ENCODE data around the gene KRTAP10-9. TPM values are rescaled to one million over a fixed set of nuclear protein-coding genes. Genes with fewer than 3 reads are reported as not detected.
"Not testable (repeated sequence)": the region's sequence is repeated elsewhere in the genome, so short reads cannot be mapped to it uniquely, and the experiment has no call there.

KRTAP10-9 gene
- polyA plus RNA-seq, 1 donor: not detected

GRCh38 chr21:44603911-44604310 lies 23.0 kb upstream of the KRTAP10-9 start:
- no peak for DNase-seq
- H3K4me1 ChIP-seq (ENCODE audit: control insufficient read depth, insufficient read depth, low read length): no peaks in the 10 kb centered on the region
- H3K9me3 ChIP-seq (ENCODE audit: control insufficient read depth, low read depth, low read length): peaks cover 2% of the 10 kb centered on the region
- H3K36me3 ChIP-seq (ENCODE audit: control insufficient read depth, insufficient read depth, low read length): no peaks in the 10 kb centered on the region
- no peak overlapping the region for H3K4me3 ChIP-seq (ENCODE audit: low read length)
- H3K27me3 ChIP-seq (ENCODE audit: control insufficient read depth, insufficient read depth, low read length): no peaks in the 10 kb centered on the region
- no peak overlapping the region for H3K27ac ChIP-seq (ENCODE audit: low read length)
- 80% methylated on average over 1 of the region's 8 CpGs for WGBS (ENCODE audit: insufficient coverage, low lambda C conversion rate)

- no peaks in the 10 kb centered on the region for H3K36me3 ChIP-seq (ENCODE audit: control insufficient read depth, insufficient read depth, low read length)
- WGBS (ENCODE audit: insufficient coverage, low lambda C conversion rate): 100% methylated on average over 2 of the region's 4 CpGs
- H3K27me3 ChIP-seq (ENCODE audit: control insufficient read depth, insufficient read depth, low read length): no peaks in the 10 kb centered on the region
- no peak overlapping the region for H3K4me3 ChIP-seq (ENCODE audit: low read length)
- no peak overlapping the region for H3K27ac ChIP-seq (ENCODE audit: low read length)
- H3K4me1 ChIP-seq (ENCODE audit: control insufficient read depth, insufficient read depth, low read length): no peaks in the 10 kb centered on the region
- H3K9me3 ChIP-seq (ENCODE audit: control insufficient read depth, low read depth, low read length): no peaks in the 10 kb centered on the region
- DNase-seq: no peak
Observed at GRCh38 chr21:44606495-44606894, 20.4 kb upstream of the KRTAP10-9 start.

- Histone ChIP-seq H3K9me3 (ENCODE audit: control insufficient read depth, low read depth, low read length) (peaks cover 5% of the 10 kb centered on the region), H3K4me1 (ENCODE audit: control insufficient read depth, insufficient read depth, low read length) (no peaks in the 10 kb centered on the region), H3K36me3 (ENCODE audit: control insufficient read depth, insufficient read depth, low read length) (no peaks in the 10 kb centered on the region), H3K27me3 (ENCODE audit: control insufficient read depth, insufficient read depth, low read length) (no peaks in the 10 kb centered on the region), H3K27ac (ENCODE audit: low read length) (no peak overlapping the region), H3K4me3 (ENCODE audit: low read length) (no peak overlapping the region)
- no peak for DNase-seq
Observed at GRCh38 chr21:44609193-44609592, 17.7 kb upstream of the KRTAP10-9 start.

- H3K9me3 ChIP-seq (ENCODE audit: control insufficient read depth, low read depth, low read length); H3K4me3 ChIP-seq (ENCODE audit: low read length); H3K36me3 ChIP-seq (ENCODE audit: control insufficient read depth, insufficient read depth, low read length); H3K4me1 ChIP-seq (ENCODE audit: control insufficient read depth, insufficient read depth, low read length); H3K27ac ChIP-seq (ENCODE audit: low read length); DNase-seq; H3K27me3 ChIP-seq (ENCODE audit: control insufficient read depth, insufficient read depth, low read length): not testable (repeated sequence)
- WGBS (ENCODE audit: insufficient coverage, low lambda C conversion rate): 100% methylated on average over 1 of the region's 7 CpGs
Observed at GRCh38 chr21:44610157-44610843, 16.6 kb upstream of the KRTAP10-9 start.

- Histone ChIP-seq H3K4me1 (ENCODE audit: control insufficient read depth, insufficient read depth, low read length) (no peaks in the 10 kb centered on the region), H3K36me3 (ENCODE audit: control insufficient read depth, insufficient read depth, low read length) (no peaks in the 10 kb centered on the region), H3K27me3 (ENCODE audit: control insufficient read depth, insufficient read depth, low read length) (no peaks in the 10 kb centered on the region), H3K9me3 (ENCODE audit: control insufficient read depth, low read depth, low read length) (peaks cover 6% of the 10 kb centered on the region), H3K4me3 (ENCODE audit: low read length) (no peak overlapping the region), H3K27ac (ENCODE audit: low read length) (no peak overlapping the region)
- WGBS (ENCODE audit: insufficient coverage, low lambda C conversion rate): no CpG with 5 or more reads among the region's 4 CpGs
- no peak for DNase-seq
Observed at GRCh38 chr21:44611551-44611950, 15.3 kb upstream of the KRTAP10-9 start.

GRCh38 chr21:44612029-44612486 lies 14.8 kb upstream of the KRTAP10-9 start, which contains the start of gene KRTAP10-8:
KRTAP10-8 (plus strand) TSS chr21:44612079; CDS start chr21:44612101, 22 bp downstream.
- Histone ChIP-seq H3K4me1 (ENCODE audit: control insufficient read depth, insufficient read depth, low read length) (no peaks in the 10 kb centered on the region), H3K27ac (ENCODE audit: low read length) (no peak within 1 kb of the TSS), H3K36me3 (ENCODE audit: control insufficient read depth, insufficient read depth, low read length) (no peaks in the 10 kb centered on the region), H3K27me3 (ENCODE audit: control insufficient read depth, insufficient read depth, low read length) (no peaks in the 10 kb centered on the region), H3K4me3 (ENCODE audit: low read length) (no peak within 1 kb of the TSS), H3K9me3 (ENCODE audit: control insufficient read depth, low read depth, low read length) (peaks cover 8% of the 10 kb centered on the region)
- WGBS (ENCODE audit: insufficient coverage, low lambda C conversion rate): no CpG with 5 or more reads among the region's 8 CpGs
- DNase-seq: no peak

GRCh38 chr21:44612669-44613229 lies 14.1 kb upstream of the KRTAP10-9 start:
- DNase-seq: no peak
- H3K36me3 ChIP-seq (ENCODE audit: control insufficient read depth, insufficient read depth, low read length): no peaks in the 10 kb centered on the region
- H3K9me3 ChIP-seq (ENCODE audit: control insufficient read depth, low read depth, low read length): peaks cover 8% of the 10 kb centered on the region
- WGBS (ENCODE audit: insufficient coverage, low lambda C conversion rate): no CpG with 5 or more reads among the region's 13 CpGs
- no peak overlapping the region for H3K4me3 ChIP-seq (ENCODE audit: low read length)
- no peak overlapping the region for H3K27ac ChIP-seq (ENCODE audit: low read length)
- H3K27me3 ChIP-seq (ENCODE audit: control insufficient read depth, insufficient read depth, low read length): no peaks in the 10 kb centered on the region
- no peaks in the 10 kb centered on the region for H3K4me1 ChIP-seq (ENCODE audit: control insufficient read depth, insufficient read depth, low read length)

- Histone ChIP-seq H3K36me3 (ENCODE audit: control insufficient read depth, insufficient read depth, low read length) (no peaks in the 10 kb centered on the region), H3K27me3 (ENCODE audit: control insufficient read depth, insufficient read depth, low read length) (no peaks in the 10 kb centered on the region), H3K4me1 (ENCODE audit: control insufficient read depth, insufficient read depth, low read length) (no peaks in the 10 kb centered on the region), H3K4me3 (ENCODE audit: low read length) (no peak overlapping the region), H3K27ac (ENCODE audit: low read length) (no peak overlapping the region), H3K9me3 (ENCODE audit: control insufficient read depth, low read depth, low read length) (peaks cover 8% of the 10 kb centered on the region)
- no CpG with 5 or more reads among the region's 26 CpGs for WGBS (ENCODE audit: insufficient coverage, low lambda C conversion rate)
- DNase-seq: no peak
Observed at GRCh38 chr21:44613386-44614155, 13.3 kb upstream of the KRTAP10-9 start.

- WGBS (ENCODE audit: insufficient coverage, low lambda C conversion rate): no CpG with 5 or more reads among the region's 20 CpGs
- Histone ChIP-seq H3K27ac (ENCODE audit: low read length) (no peak overlapping the region), H3K36me3 (ENCODE audit: control insufficient read depth, insufficient read depth, low read length) (no peaks in the 10 kb centered on the region), H3K4me3 (ENCODE audit: low read length) (no peak overlapping the region), H3K27me3 (ENCODE audit: control insufficient read depth, insufficient read depth, low read length) (no peaks in the 10 kb centered on the region), H3K4me1 (ENCODE audit: control insufficient read depth, insufficient read depth, low read length) (no peaks in the 10 kb centered on the region), H3K9me3 (ENCODE audit: control insufficient read depth, low read depth, low read length) (peaks cover 8% of the 10 kb centered on the region)
- no peak for DNase-seq
Observed at GRCh38 chr21:44614161-44614631, 12.7 kb upstream of the KRTAP10-9 start.

- Histone ChIP-seq H3K9me3 (ENCODE audit: control insufficient read depth, low read depth, low read length) (peaks cover 8% of the 10 kb centered on the region), H3K27ac (ENCODE audit: low read length) (no peak overlapping the region), H3K27me3 (ENCODE audit: control insufficient read depth, insufficient read depth, low read length) (no peaks in the 10 kb centered on the region), H3K4me1 (ENCODE audit: control insufficient read depth, insufficient read depth, low read length) (no peaks in the 10 kb centered on the region), H3K4me3 (ENCODE audit: low read length) (no peak overlapping the region), H3K36me3 (ENCODE audit: control insufficient read depth, insufficient read depth, low read length) (no peaks in the 10 kb centered on the region)
- DNase-seq: no peak
- WGBS (ENCODE audit: insufficient coverage, low lambda C conversion rate): no CpG with 5 or more reads among the region's 28 CpGs
Observed at GRCh38 chr21:44614961-44615391, 11.9 kb upstream of the KRTAP10-9 start.

Data from large intestine (tissue), 3 donors.